ENCODE data around the gene TMEM170B.

The TMEM170B gene, protein sequence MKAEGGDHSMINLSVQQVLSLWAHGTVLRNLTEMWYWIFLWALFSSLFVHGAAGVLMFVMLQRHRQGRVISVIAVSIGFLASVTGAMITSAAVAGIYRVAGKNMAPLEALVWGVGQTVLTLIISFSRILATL

DNA sequence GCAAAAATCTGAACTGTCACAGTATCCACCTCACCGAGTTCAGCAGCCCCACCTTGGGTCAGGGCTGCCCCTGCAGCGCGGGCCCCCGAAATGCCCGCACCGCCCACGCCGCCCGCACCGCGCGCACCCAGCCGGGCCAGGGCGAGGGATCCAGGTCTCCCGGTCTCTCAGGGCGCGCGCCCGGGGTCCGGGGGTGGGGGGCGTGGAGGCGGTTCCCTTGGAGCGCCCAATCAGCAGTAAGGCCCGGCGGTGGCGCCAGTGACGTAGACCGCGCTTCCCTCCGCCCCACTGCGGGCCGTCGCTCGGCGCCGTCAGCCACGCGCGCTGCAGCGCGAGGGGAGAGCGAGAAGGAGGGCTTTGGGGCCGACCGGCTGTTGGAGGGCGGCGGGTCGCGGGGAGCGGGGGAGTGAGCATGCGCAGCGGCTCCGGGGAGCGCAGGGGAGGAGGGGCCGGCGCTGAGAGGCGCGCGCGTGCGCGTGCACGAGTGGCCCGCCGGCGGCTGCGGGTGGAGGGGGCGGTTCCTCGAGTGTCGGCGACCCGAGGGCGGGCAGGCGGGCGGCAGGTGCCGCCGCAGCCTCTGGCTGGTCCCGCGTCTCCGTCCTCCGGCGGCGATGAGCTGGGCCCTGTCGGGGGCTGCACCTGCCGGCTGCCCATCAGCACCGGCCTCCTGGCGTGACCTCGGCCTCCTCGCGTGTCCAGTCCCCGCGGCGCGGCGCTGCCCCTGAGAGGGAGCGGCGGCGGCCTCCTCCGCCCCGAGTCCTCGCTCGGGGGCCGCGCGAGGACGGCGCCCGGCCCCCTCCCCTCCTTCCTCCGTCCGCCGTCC is at the start of gene TMEM170B:
TMEM170B (plus strand) TSS at position 521 of the 823 bp plus-strand sequence. CDS start 529 bp downstream, outside the sequence.
- DNase-seq: peak; percentile 96

DNA sequence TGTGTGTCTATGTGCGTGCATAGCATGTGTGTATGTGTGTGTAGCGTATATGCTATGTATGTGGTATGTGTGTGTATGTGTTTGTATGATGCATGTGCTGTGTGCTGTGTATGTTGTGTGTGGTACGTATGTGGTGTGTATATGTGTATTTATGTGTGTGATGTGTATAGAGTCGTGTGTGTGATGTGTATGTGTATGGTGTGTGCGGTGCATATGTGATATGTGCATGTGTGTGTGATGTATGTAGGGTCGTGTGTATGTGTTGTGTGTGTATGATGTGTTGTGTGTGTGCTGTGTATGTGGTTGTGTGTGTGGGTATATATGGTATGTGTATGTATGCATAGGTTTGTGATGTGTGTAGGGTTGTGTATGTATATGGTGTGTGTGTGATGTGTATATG is 46.6 kb upstream of the TMEM170B start:
- DNase-seq: no peak

DNA sequence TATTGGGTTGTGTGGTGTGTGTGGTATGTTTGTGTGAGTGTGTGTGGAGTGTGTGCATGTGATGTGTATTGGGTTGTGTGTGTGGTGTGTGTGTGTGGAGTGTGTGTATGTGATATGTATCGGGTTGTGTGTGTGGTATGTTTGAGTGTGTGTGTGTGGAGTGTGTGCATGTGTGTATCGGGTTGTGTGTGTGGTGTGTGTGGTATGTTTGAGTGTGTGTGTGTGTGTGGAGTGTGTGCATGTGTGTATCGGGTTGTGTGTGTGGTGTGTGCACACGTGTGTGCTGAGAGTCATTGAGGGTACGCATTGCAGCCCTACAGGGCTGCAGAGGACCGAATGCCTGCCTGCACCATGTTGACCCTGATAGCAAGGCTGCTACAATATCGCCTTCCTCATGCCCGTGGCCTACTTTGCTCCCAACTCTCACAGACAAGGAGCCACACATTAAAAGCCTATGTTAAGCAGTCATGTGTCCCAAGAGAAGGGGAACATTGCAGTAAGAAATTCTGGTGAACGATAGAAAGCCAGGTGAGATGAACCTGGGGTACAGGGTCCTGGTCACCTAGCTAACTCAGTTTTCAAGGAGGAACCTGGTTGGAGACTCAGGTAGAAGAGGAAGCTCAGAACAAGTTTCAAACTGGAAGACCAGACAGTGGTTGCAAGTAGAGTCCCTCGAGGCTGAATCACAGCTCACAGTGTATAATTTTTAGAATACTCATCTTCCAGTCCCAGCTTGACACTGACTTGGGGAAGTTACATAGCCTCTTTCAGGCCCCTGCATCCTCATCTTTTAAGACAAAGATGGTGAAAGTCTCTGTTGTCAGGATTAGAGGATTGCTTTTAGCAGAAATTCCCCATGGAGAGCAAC is 45.7 kb upstream of the TMEM170B start:
- DNase-seq: no peak

DNA sequence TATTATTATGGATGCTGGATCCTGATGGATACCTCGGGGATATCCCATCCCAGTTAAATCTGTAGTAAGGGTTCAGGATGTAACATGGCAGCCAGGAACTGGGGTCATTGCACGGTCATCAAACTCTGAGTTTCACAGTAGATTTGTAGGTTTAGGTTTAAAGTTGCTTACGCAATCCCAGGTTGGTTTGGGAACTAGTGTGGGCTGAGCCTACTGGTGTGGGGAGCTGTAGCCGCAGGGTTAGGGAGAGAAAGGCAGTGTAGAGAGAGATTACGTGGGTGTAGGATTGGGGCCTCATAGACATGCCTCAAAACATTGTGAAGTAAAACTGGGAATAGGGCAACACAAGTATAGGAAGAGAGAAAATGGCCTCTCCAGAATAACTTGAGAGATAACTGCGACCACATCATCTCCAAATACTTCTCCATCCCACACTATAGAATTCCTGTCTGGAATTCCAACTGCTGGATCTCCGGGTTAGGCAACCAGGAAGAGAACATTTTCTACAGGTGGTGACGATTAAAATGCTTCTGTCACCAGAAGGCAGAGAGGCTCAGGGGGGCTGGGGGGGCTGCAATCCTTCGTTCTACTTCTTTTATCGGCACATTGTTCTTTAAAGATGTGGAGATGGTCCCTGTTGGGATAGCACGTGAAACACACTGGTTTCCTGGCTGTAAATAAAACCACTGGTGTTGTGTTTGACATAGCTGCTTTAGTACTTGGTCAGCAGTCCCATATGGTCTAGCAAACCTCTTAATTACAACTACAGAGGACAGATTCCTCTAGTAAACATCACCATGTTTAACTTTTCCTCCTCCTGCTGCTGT is 44.9 kb upstream of the TMEM170B start:
- no peak for DNase-seq

DNA sequence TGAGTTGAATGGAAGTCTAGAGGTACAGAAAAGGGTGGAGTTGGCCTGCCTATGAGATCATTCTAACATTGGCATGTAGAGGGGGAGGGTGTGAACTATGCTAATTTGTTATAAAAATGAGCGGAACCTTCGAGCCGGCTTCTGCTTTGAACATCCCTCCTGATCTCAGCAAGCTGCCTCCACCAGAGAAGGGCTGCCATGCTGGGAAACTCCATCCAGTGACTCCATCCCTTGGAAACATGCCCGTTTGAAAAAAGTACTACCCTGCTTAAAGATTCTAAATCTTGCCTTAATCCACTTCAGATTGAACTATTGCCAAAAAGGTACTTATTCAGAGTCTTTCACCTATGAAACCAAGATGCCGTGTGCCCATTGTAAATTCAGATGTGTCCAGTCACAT is 43.6 kb upstream of the TMEM170B start:
- no peak for DNase-seq

DNA sequence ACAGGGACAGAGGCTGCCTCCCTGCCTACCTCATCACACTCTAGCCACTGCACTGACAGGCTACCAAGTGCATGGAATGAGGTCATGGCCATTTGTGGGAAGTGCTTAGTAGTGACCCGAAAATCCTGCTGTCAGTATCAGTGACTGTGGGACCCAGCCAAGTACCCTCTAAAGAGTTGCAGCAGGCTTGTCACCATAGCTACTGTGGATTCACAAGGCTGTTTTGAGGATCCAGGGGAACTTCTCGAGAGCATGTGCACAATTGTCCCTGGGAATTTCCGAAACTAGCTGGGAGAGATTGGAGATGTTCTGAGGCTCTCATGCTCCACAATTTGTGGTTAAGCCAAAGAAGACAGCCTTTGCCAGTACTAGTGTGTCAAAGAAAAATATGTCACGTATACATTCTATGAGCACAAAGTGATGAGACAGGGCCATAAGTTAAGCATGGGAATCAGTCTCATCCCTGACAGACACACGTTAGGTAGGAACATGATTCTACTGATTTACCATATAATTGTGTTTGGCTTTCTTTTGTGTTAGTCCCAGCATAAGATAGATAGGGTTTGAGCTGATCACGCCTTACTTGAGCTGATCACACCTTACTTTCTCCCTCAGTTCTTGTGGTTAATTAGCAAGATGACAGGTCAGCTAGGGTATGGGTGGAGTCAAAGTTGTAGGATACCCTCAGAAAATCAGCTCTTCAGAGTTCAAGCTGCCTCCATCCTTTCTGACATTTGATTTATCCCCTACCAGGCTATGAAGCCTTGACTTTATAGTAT is 42.6 kb upstream of the TMEM170B start:
- DNase-seq: no peak

DNA sequence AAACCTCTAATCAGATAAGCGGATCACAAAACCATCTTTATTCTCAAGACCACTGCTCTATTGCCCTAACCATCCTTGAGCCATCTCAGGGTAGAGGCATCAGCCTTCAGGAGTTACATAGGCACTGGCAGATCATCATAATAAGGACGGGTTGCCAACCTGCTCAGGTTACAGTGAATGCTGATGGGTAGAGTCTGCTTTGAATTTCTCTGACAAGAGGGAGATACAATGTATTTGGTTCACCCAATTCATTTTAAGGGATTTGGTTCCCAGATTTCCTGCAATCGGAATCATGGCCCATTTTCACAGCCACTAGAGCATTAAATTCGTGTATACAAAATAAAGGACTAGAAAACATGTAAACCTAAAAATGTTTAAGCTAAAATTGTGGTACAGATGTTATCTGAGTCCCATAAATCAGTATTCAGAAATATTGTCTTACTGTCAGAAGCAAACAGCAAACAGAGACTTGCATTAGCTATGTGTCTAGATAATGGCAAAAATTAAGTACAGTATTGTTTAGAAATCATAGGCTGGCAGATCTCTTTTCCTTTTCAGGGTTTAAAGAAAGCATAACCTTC is 41.9 kb upstream of the TMEM170B start:
- no peak for DNase-seq

DNA sequence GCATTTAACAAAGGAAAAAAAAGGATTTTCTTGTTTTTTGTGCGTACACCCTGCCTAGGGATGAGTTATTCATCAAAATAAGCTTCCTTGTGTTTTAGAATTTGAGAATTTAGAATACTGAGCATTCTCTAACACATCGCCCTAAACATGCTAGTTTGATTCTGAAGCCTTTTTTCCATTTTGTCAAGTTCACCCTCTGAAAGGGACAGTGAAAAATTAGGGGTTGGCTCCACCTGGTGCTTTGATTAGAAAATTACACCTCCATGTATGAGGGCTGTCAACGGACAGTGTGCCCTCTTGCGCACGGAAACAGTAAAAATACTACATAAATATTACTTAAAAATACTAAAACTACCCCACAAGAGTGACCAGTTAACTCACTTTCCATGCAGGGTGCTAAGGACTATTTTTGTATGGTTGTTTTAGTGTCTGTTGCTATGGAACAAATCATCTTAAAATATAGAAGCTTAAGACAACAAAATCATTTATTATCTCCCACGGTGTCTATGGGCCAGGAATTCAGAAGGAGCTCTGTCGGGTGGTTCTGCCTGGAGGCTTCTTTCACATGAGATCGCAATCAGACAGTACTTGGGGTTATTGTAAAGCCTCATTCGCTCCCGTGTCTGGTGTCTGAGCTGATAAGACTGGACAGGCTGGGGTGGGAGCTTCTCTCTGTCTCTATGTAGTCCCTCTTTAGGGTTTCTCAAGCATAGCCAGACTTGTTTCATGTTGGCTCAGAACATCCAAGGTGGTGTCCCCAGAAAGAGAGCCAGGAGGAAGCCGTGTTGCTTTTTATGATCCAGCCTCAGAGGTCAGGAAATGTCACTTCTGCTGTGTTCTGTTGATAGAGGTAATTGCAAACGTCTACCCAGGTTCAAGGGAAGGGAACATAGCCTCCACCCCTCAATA is 41.1 kb upstream of the TMEM170B start:
- DNase-seq: peak; percentile 59

DNA sequence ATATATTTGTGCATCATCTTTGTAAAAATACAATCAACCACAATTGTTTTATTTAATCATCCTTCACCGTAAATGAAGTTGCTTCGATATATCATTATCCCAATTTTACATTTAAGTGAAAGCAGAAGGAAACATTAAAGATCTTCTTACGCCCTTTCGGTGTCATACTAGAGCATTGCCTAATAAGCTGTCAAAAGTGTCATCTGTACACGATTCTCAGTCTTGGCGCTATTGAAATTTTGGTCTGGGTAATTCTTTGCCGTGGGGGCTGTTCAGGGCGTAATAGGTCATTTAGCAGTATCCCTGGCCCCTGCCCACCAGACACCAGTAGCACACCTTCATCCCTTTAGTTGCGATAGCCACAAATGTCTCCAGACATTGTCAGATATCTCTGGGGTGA is 40.4 kb upstream of the TMEM170B start:
- DNase-seq: no peak

DNA sequence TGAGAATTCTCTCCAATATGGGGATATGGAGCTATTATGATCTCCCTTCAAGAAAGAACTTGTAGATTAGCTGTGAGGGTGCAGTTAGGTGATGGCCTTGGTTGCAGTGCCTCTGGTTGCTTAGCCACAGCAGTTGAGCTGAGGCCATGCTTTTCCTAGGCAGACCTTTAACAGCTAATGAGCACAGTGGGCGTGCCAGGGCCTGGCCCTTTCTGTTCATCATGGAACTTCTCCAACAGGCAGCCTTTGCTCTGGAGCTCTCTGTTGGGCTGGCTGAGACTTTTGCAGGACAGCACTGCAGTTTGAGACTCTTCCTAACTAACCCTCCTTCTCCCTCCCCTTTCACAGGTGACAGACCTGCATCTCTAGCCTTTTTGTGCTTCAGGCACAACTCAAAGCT is 39.7 kb upstream of the TMEM170B start:
- DNase-seq: no peak

DNA sequence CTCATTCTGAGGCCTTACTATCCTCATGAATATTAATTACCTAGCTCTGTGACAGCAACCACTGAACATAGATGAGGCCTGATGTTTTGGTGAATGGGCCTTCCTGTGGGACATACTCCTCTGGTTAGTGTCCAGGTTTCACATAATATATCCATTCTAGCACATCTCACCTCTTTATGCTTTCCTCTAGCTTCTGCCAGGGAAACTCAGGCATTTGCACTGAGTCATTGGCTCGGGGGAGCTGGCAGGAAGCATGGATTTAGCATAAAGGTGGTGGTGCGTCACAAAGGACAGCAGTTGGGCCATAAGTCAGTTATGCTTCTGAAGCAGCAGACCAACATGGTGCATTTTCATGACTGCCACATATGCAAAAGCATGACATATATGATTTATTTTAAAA is 37.5 kb upstream of the TMEM170B start:
- DNase-seq: no peak

DNA sequence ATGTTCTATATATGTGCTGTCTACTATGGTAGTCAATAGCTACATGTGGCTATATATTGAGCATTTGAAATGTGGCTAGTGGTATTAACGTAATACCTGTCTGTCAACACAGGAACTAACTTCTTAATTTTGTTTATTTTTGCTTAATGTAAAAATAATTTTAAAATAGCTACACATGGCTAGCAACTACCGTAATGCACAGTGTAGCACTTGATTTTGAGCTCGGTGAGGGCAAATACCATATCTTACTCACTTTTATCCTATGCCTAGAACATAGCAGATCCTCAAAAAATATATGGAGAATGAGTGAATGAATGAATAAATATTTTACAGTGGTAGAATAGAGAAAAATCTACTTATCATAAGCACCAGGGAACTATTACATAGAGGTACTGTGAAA is 28.1 kb upstream of the TMEM170B start:
- DNase-seq: no peak

DNA sequence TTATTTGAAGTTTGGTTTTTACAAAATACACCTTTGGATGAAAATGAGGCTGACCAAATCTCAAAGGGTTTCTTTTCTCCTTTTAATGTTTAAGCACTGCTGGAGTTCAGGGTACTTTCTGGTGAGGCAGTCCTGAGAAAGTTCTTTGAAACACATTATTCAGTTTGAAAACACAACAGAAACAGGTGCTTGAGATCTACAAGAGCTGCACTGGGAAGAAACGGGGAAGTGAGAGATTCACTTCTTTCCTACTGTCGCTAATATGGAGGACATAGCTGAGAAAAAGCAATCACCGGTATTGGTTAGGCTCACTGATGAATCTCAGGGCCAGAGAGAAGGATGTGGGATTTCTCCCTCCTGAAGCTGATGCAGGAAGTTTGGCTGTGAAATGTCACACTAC is 22.9 kb upstream of the TMEM170B start:
- DNase-seq: no peak

DNA sequence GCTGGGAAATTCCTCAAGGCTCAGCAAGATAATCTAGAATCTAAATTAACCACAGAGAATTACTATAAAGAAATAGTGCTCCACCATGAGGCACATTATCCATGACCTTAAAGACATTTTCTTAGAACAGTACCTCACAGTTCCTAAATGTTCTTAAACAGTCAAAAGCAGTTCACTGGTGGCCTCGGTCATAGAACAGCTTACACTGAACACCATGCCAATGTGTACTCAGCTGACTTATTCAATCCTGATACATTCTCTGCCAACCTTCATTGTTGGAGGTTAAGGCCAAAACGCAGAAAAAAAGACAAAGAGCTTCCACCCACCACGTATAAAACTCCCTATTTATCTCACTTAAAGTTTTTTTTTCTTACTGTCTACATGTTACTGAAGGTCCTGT is 21.8 kb upstream of the TMEM170B start:
- DNase-seq: no peak

DNA sequence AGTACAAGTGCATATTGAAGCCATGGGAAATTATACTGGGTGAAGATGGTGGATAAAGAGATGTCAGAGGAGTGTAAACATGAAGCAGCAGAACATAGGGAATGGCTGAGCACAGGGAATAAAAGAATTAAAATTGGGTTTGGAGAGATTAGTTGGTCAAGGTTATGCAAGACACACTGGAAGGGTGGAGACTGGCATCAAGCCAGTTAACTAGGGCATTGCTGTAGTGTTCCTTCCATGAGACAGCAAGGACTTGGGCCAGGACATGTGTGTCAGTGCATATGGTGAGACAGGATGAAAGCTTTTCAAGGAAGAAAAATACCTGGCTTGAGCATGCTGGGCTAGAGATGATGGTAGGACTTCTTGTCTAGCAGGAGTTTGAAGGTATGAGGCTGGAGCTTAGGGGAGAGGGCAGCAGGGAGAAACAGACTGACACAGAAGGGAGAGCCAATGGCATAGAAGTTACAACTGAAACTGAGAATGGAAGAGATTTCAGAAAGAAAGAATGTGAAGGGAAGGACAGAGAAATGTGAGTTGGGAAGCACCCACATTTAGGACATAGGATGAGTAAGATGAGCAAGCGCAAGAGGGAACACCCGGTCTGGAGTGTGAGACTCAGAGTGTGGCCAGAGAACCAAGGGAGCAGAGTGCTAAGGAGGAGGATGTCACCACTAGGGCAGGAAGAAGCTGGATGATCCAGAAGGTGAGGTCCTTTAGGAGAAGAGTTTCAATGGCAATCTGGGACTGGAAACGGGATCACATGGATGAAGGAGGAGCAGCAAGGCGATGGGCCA is 14.5 kb upstream of the TMEM170B start:
- no peak for DNase-seq

DNA sequence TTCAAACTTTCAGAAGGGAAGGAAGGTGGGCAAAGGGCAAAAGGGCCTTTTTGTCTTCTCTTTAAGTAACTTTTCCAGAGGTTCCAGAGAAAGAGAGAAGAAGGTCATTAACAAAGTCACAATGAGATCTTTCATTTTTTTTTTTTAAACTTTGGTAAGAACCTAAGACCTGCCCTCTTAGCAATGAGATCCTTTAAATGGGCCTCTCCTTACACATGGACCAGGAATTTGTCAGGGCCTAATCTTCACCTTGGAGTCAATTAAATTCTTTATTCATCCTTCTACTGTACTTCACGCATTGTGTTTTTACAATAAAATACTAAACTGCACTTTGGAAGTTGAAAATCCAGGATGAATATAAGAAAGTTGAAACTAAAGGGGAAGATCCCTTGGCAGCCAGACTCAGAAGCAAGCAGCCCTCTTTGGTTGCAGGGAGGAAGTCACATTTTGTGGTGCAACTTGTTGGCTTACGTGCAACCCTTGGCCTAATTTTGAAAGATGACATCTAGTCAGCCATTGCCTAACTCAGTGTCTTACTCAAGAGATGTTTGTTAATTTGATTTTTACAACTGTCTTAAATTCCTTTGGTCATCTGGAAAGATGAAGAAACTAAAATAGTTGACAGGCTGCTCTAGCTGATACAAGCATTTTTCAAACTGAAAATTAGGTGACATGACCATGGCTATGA is 11.9 kb upstream of the TMEM170B start:
- DNase-seq: no peak

DNA sequence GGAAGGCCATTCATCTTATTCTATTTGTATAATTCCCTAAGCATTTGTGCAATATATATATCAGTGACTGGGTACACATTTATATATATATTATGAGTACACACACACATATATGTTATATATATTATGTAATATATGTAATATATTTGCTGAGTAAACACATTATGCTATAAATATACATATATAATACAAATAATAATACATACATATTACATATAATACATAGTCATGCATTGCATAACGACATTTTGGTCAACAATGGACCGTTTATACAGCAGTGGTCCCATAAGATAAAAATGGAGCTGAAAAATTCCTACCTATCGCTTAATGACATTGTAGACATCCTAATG is 11.4 kb upstream of the TMEM170B start:
- no peak for DNase-seq

DNA sequence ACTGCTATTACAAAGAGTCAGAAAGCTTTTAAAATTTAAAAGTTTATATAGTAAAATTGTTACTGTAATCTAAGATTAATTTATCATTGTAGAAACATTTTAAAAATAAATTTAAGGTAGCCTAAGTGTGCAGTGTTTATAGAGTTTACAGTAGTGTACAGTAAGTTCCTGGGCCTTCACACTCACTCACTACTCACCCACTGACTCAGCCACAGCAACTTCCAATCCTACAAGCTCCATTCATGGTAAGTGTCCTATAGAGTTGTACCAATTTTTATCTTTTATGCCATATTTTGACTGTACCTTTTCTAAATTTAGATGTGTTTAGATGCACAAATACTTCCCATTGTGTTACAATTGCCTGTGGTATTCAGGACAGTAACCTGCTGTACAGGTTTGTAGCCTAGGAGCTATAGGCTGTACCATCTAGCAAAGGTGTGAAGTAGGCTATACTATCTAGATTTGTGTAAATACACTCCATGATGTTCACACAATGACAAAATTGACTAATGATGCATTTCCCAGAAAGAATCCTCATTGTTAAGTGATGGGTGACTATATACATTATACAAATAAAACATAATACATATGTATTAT is 10.2 kb upstream of the TMEM170B start:
- DNase-seq: no peak

DNA sequence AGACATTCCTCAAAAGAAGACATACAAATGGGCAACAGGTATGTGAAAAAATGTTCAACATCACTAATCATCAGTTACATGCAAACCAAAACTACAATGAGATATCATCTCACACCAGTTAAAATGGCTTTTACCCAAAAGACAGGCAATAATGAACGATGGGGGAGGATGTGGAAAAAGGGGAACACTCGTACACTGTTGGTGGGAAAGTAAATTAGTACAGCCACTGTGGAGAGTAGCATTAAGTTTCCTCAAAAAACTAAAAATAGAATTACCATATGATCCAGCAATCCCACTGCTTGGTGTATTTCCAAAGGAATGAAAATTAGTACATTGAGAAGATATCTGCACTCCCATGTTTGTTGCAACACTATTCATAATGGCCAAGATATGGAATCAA is 8.6 kb upstream of the TMEM170B start:
- no peak for DNase-seq
